Fibroblast of skin of back (primary cell): ENCODE results near the gene PSRC1.
A peak's percentile ranks its signal among the peaks of the same experiment; 100 is the strongest.

Experiments used
- DNase-seq: peaks from one replicate; pipeline ENCODE4 v3.0.0-alpha.2; 2013

Gene PSRC1

DNA sequence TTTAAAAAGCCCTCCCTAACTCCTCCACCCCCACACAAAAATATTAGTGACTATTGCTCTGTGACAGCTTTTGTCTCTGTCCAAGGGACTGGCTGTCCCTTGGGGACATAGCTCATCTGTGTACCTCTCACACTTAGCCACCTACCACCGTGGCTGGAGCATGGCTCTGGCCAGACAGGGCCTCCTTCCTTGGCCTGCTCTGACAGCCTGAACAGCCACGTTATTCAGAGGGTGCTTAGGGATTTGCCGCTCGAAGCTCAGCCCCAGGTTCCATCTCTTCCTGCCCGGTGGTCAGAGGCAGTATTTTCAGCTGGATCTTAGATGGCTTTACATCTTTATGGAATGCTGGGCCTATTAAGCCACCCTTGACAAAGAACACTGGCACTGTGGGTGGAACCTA lies 39.7 kb downstream of the PSRC1 start:
- DNase-seq = no peak

DNA sequence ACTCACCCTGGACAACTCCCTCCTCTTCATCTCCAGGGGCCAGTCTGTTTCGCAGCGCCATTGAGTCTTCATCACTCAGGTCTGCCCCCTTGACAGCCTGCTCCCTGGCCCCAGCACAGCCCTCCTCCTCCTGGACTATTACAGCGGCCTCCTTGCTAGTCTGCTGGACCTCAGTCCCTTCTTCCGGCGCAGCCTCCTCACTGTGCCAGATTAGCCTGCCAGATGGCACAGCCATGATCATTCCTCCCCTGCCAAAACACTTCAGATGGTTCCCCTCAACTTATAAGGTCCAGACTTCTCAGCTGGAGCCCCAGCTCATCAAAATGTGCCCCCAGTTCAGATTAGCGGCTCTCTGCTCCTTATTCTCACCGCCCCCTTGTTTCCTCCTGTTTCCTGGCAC lies 40.6 kb downstream of the PSRC1 start:
- DNase-seq = no peak

DNA sequence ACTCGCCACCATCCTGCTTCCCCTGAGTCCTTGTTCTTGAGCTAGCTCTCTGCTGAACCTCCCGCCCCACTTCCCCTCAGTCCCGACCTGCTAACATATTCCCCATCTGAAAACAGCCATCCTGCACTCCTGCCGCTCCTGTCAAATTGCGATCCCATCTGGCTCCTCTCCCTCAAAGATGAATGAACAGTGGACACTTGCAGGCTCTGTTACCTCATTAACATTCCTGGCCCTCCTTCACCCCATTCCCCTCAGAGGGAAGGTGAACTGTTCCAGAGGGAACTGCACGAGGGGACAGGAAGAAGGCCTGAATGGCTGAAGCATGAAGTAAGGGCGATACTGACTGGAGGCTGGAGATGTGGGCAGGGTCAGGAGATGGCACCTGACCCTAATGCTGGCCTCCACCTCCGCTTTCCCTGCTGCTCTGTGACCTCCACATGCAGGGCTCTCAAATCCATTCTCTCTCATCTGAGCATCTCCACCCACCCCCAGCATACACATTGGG lies 41.1 kb downstream of the PSRC1 start:
- DNase-seq = no peak

DNA sequence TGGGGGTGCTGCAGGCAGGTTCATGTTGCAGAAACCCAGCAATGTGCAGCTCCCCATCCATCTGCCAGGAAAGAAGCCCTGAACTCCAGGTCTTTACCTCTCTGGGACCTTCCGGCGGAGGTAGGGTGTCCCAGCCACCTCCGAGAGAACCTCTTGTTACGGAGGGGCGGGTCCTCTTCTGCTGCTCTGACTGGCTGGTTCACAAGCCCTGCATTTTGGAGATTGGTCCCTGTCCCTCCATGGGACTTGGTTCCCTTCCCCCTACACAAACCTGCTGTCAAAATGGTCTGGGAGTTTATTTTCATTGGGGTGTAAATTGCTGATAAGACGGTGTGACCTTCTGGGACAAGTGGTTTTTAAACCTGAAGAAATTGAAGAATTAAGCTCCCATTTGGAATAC lies 41.6 kb downstream of the PSRC1 start:
- no peak for DNase-seq

DNA sequence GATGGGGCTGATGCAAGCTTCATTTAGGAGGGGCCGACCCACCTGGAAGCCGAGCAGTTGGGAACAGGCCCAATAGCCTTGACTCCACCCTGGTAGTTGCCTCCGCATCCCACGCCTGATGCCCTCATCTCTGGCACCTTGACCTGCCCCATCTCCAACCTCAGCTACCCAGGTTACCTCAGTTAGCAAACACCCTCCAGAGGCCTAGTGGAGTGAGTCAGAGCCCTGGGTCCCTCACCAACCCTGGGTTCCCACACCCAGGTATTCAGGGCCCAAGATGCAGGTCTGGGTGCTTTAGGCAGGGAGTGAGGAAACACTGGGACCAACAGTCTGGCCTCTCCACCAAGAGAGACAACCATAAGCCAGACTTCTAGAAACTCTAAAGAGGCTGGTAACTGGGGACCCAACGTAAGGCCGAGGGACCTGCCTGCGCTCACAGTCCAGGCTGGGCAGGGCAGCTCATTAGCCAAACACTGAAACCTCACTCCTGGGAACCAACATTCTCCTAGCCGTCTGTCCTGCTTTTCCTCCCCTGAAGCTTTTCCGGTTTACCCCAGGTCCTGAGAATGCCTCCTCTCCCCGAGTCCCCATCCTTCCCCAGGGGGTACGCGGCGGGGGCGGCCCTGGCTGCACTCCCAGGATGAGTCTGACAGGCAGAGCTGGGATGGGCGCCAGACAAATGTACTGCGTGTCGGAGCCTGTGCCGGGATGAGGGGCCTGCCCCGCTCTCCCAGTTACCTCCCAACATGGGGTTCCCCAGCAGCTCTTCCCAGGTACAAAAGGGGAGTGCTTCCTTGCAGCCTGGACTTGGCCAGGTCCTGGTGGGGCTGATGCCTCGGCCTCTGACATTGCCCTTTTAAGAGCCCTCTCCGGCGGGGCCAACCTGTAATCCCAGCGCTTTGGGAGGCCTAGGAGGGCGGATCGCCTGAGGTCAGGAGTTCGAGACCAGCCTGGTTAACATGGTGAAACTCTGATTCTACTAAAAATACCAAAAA lies 42.5 kb downstream of the PSRC1 start:
- DNase-seq = peak; percentile 75

DNA sequence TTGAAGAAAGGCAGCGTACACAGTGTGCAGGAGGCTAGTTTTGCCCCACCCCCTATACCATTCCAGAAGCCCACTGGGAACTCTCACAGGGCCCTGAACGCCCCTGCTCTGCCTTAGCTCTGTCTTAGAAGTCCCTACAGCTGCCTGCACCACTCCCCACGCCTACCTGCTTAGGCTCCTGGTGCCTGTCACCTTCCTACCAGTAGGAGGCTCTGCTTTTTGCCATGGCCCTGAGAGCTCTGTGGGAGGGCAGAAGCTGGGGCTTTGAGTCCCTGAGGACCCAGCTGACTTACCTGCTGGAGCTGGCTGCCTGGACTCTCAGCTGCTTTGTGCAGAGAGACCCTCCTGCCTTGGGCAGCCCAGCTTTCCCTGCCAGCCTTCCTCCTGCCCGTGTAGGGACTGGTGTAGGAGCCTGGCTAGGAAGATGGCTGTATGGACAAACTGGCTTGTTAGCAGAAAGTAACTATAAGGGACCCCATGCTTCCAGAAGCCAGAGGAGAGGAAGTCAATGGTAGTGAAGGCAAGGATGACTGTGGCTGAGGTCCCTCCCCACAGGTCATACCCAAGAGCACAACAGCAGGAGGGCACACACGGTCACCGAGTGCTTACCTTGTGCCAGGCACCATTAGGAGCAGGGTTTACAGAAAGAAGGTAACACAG lies 43.4 kb downstream of the PSRC1 start:
- DNase-seq = peak; percentile 40

DNA sequence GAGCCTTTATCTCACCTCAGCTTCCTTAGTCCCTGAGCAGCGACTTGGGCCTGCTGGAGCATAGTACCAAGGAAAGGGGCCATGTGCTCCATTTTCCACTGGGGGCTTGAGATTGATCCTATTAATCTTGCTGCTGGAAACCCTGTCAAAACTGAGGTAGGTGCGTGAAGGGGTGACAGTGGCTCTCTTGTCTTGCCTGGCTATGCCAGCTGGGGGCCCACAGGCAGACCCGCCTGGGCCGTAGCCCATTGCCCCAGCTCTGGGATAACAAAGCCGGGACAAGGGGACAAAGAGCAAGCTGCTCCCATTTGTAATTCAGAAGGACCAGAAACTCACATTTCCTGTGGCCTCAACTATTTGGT lies 43.9 kb downstream of the PSRC1 start:
- no peak for DNase-seq

DNA sequence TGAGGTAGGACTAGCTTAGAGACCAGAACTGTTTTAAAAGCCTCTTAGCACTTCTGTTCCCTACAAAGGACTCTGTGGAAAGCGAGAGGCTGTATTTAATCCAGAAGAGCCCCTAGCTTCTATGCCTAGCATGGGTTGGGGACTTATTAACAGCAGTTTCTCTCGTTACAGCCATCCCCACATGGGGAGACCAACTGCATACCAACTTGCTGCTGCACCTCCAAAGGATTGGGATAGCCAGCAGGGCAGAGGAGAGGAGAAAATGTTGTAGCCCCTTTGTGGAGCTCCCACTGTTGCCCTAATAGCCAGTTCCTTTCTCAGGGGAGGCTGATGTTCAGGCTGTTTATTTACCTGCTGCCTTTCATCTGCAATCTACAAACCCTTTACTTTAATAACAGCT lies 44.6 kb downstream of the PSRC1 start:
- DNase-seq = no peak

DNA sequence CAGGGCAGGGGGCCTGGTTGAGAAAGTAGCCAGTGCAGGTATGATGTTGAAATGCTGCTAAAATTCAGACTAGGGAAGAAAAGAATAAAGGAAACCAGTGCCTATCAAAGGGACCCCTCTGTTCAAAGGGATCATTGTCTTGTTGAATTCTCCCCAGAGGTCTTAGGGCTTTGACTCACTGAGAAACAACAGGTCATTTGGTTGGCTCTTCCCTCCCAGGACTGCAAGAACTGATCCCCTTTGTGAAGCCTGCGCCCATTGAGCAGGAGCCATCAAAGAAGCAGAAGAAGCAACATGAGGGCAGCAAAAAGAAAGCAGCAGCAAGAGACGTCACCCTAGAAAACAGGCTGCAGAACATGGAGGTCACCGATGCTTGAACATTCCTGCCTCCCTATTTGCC lies 45.4 kb downstream of the PSRC1 start:
- DNase-seq = no peak

DNA sequence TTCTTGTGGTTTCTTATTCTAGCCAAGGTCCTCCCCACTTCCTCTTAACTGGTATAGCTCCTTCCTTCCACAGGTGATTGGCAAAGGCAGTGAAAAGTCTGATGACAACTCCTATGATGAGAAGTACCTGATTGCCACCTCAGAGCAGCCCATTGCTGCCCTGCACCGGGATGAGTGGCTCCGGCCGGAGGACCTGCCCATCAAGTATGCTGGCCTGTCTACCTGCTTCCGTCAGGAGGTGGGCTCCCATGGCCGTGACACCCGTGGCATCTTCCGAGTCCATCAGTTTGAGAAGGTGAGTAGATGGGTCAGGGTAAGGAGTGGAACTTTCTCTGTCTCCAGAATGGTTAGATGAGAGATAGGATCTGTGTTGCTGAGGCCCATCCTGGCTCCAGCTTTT lies 47.8 kb downstream of the PSRC1 start:
- no peak for DNase-seq

DNA sequence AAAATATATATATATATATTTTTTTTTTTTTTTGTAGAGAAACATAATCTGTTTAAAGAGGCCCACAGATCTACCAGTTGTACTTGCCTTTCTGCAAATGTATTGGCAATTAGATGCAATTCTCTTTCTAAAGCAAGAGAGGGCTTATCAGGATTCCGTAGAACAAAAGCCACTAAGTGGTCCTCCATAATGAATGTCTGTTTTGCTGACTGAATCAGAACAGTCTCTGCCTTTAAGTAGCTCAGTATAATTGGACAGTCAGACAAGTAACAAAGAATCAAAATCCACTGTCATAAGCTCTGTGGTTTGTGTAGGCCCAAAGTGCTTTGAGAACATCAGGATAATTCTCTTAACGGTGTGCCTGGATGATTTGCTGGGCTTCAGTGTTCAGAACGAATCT lies 51.9 kb downstream of the PSRC1 start:
- DNase-seq = no peak
